OCI-LY1 (cell line): ENCODE results near the gene KLHL2.
"Not testable (repeated sequence)": the region's sequence is repeated elsewhere in the genome, so short reads cannot be mapped to it uniquely, and the experiment has no call there.

Experiments
- H2AFZ ChIP-seq: fragments of 200-600 bp; sonication (generic), shearing (Covaris generic); 2 replicates; pipeline ENCODE4 v1.6.0; 2014; ENCODE audit warnings: antibody characterized with exemption, mild to moderate bottlenecking, low read length
- H3F3A ChIP-seq: fragments of 200-600 bp; sonication (generic), shearing (Covaris generic); 2 replicates; pipeline ENCODE4 v1.6.0; 2014; ENCODE audit warnings: mild to moderate bottlenecking, antibody characterized with exemption, low read length, moderate library complexity; ENCODE audit not compliant: insufficient read depth
- H3K27ac ChIP-seq: fragments of 200-600 bp; sonication (generic); 2 replicates; pipeline ENCODE4 v1.5.1; 2014; ENCODE audit warnings: low read length, mixed run types, mild to moderate bottlenecking, low read depth; ENCODE audit not compliant: poor library complexity, severe bottlenecking
- H3K27me3 ChIP-seq: fragments of 200-600 bp; sonication (generic); 2 replicates; pipeline ENCODE4 v1.6.0; 2014; ENCODE audit warnings: antibody characterized with exemption, mild to moderate bottlenecking, low read length, moderate library complexity; ENCODE audit not compliant: insufficient read depth
- H3K36me3 ChIP-seq: fragments of 200-600 bp; sonication (generic); 2 replicates; pipeline ENCODE4 v1.6.1; 2014; ENCODE audit warnings: mild to moderate bottlenecking, antibody characterized with exemption, low read length, moderate library complexity, mixed read lengths; ENCODE audit not compliant: insufficient read depth
- H3K4me1 ChIP-seq: fragments of 200-600 bp; sonication (generic); 2 replicates; pipeline ENCODE4 v1.5.1; 2014; ENCODE audit warnings: mild to moderate bottlenecking, low read length, moderate library complexity; ENCODE audit not compliant: insufficient read depth, severe bottlenecking
- H3K4me2 ChIP-seq: fragments of 200-600 bp; sonication (generic), shearing (Covaris generic); 2 replicates; pipeline ENCODE4 v1.6.1; 2014; ENCODE audit warnings: low read length
- H3K4me3 ChIP-seq: fragments of 200-600 bp; sonication (generic); 2 replicates; pipeline ENCODE4 v1.5.1; 2014; ENCODE audit warnings: low read length, low read depth, mild to moderate bottlenecking, mixed read lengths; ENCODE audit not compliant: poor library complexity, severe bottlenecking
- H3K79me2 ChIP-seq: fragments of 200-600 bp; shearing (Covaris generic); 2 replicates; pipeline ENCODE4 v1.6.1; 2016; ENCODE audit warnings: mixed run types, low read length, mixed read lengths; ENCODE audit not compliant: insufficient read depth
- H3K9ac ChIP-seq: fragments of 200-600 bp; sonication (generic), shearing (Covaris generic); 2 replicates; pipeline ENCODE4 v1.6.1; 2014; ENCODE audit warnings: mild to moderate bottlenecking, low read length, mixed read lengths
- H3K9me2 ChIP-seq: fragments of 200-600 bp; sonication (generic), shearing (Covaris generic); 2 replicates; pipeline ENCODE4 v1.6.1; 2014; ENCODE audit warnings: low read depth, mild to moderate bottlenecking, low read length, mixed read lengths
- H3K9me3 ChIP-seq: fragments of 200-600 bp; shearing (Covaris generic); 2 replicates; pipeline ENCODE4 v1.6.1; 2014; ENCODE audit warnings: low read length, mixed read lengths
- H4K20me1 ChIP-seq: fragments of 200-600 bp; sonication (generic), shearing (Covaris generic); 2 replicates; pipeline ENCODE4 v1.6.0; 2016; ENCODE audit warnings: mild to moderate bottlenecking, low read length; ENCODE audit not compliant: insufficient read depth
- EZH2 ChIP-seq: fragments of 200-600 bp; sonication (generic), shearing (Covaris generic); IDR thresholded peaks from 2 replicates; pipeline ENCODE4 v1.8.0; 2017; ENCODE audit warnings: borderline replicate concordance, mixed run types, mild to moderate bottlenecking, antibody characterized with exemption, low read length, moderate library complexity, mixed read lengths
- TF ChIP-seq, protein P1 (sequence below): fragments of 200-600 bp; sonication (generic), shearing (Covaris generic); IDR thresholded peaks from 2 replicates; pipeline ENCODE4 v1.5.1; 2017; ENCODE audit warnings: mild to moderate bottlenecking, antibody characterized with exemption, low read length, moderate library complexity, mixed read lengths

The KLHL2 gene

GRCh38 chr4:165335163-165335703, 127.9 kb downstream of the KLHL2 start:
- H3K27me3 ChIP-seq, result no peaks in the 10 kb centered on the region
- peaks cover 99% of the 10 kb centered on the region for H3K36me3 ChIP-seq
- no peak overlapping the region for H2AFZ ChIP-seq
- peaks cover 64% of the 10 kb centered on the region for H3K79me2 ChIP-seq
- TF ChIP-seq, protein P1, sequence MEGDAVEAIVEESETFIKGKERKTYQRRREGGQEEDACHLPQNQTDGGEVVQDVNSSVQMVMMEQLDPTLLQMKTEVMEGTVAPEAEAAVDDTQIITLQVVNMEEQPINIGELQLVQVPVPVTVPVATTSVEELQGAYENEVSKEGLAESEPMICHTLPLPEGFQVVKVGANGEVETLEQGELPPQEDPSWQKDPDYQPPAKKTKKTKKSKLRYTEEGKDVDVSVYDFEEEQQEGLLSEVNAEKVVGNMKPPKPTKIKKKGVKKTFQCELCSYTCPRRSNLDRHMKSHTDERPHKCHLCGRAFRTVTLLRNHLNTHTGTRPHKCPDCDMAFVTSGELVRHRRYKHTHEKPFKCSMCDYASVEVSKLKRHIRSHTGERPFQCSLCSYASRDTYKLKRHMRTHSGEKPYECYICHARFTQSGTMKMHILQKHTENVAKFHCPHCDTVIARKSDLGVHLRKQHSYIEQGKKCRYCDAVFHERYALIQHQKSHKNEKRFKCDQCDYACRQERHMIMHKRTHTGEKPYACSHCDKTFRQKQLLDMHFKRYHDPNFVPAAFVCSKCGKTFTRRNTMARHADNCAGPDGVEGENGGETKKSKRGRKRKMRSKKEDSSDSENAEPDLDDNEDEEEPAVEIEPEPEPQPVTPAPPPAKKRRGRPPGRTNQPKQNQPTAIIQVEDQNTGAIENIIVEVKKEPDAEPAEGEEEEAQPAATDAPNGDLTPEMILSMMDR, result no peak
- no peak for TF ChIP-seq EZH2
- no peaks in the 10 kb centered on the region for H3K9me3 ChIP-seq
- no peaks in the 10 kb centered on the region for H3K9me2 ChIP-seq
- H4K20me1 ChIP-seq, result peaks cover 12% of the 10 kb centered on the region
- no peak overlapping the region for H3K4me3 ChIP-seq
- no peak overlapping the region for H3K4me2 ChIP-seq
- no peak overlapping the region for H3K9ac ChIP-seq
- no peak overlapping the region for H3K27ac ChIP-seq
- peaks cover 46% of the 10 kb centered on the region for H3K4me1 ChIP-seq
- no peaks in the 10 kb centered on the region; the same call in 1 of the 2 replicates for H3F3A ChIP-seq

DNA sequence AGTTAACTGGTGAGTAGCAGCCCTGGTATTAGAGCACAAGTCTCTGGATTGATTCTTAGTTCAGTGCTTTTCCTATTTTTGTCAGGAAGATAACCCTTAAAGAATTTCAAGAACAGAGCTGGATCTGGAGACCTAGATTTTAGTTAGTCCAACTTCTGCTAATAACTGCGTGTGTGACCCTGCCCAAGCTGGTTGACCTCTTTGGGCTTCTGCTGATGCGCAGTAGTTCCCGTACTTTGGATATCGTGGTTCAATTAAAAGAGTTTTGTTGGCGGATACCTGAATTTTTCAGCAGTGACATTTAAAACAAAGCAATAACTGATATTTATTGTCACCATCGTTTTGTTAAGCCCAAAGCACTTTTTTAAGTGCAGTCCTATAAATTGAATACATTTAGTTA, 129.4 kb downstream of the KLHL2 start:
- Histone ChIP-seq H3K79me2 (peaks cover 49% of the 10 kb centered on the region), H3K4me3 (no peak overlapping the region), H3K9me2 (no peaks in the 10 kb centered on the region), H3K36me3 (peaks cover 98% of the 10 kb centered on the region), H3K4me1 (peaks cover 31% of the 10 kb centered on the region), H4K20me1 (peaks cover 10% of the 10 kb centered on the region; the same call in 1 of the 2 replicates), H3K9me3 (no peaks in the 10 kb centered on the region), H3K9ac (no peak overlapping the region), H3F3A (no peaks in the 10 kb centered on the region; the same call in 1 of the 2 replicates), H3K27me3 (no peaks in the 10 kb centered on the region), H2AFZ (no peak overlapping the region), H3K4me2 (no peak overlapping the region), H3K27ac (no peak overlapping the region)
- TF ChIP-seq EZH2, result no peak
- TF ChIP-seq, protein P1, result no peak

- not testable (repeated sequence) for H3K9me2 ChIP-seq, H2AFZ ChIP-seq, H3K9me3 ChIP-seq, H3K79me2 ChIP-seq, H3K9ac ChIP-seq, H3F3A ChIP-seq, H3K27ac ChIP-seq, H3K4me2 ChIP-seq, H3K4me1 ChIP-seq, H3K4me3 ChIP-seq, H3K27me3 ChIP-seq, H4K20me1 ChIP-seq
- H3K36me3 ChIP-seq, result peaks cover 66% of the 10 kb centered on the region
Observed at GRCh38 chr4:165342340-165342739, 135.0 kb downstream of the KLHL2 start.
